Measurements from ENCODE around the gene RBM15. TPM values are rescaled to one million over a fixed set of nuclear protein-coding genes. Genes with fewer than 3 reads are reported as not detected.
A peak's percentile ranks its signal among the peaks of the same experiment; 100 is the strongest.

Gene RBM15
- total and polyA plus RNA-seq, 2 of the 4 experiments (the other 2 are of a cell fraction): 6.3 to 31.7 TPM

DNA sequence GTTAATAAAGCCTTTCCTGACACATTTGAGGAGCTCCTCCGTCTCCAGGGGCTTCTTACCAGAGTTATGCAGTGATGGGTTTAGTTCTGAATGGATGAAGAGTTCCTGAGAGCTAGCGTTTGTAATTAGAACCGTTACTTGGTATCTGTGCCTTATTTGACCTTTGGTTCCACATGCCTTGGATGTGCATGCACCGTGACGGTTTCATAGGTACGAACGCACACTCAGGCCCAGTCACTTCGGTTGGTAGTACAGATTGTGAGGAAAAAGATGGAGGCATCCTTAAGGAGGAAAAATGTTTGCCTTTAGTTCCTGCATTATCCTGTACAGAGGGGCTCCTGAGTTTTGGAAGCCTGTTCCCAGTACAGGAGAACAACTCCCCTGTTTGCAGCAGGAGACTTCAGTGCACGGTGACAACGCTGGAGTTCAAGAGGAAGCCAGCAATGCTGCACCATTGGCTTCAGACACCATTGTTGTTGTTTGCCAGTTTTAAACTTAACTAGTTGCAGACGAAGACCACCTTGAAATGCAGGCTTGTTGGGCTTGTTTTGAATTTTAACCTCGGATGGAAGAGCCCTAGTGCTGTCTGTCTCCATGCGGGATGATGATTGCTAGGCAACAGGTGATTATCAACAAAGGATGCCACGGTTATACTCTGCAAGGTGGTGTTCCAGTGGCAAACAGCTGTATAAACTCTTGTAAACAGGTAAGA, 8.2 kb downstream of the RBM15 start:
- Histone ChIP-seq H4K91ac (ENCODE audit: insufficient read depth, low read depth, low read length) (no peak overlapping the region), H2BK20ac (ENCODE audit: low read depth, low read length) (no peak overlapping the region), H3K9me1 (ENCODE audit: insufficient read depth, low read length) (peaks cover 8% of the 10 kb centered on the region), H3K56ac (ENCODE audit: extremely low read depth, insufficient read depth, low read length) (no peak overlapping the region), H4K5ac (ENCODE audit: low read depth, low read length) (peak overlapping the region; percentile 49; the same call in 1 of the 2 replicates), H3K9ac (ENCODE audit: low read depth, low read length) (no peak overlapping the region), H2BK15ac (ENCODE audit: low read depth, low read length) (no peak overlapping the region), H3K27ac (ENCODE audit: insufficient read depth, low read length) (peak overlapping the region; percentile 40; the same call in 1 of the 2 replicates), H3K4me3 (ENCODE audit: insufficient read depth, low read depth, low read length) (no peak overlapping the region), H4K20me1 (ENCODE audit: insufficient read depth, low read length) (peaks cover 13% of the 10 kb centered on the region; the same call in 1 of the 2 replicates), H3K14ac (replicated peaks; ENCODE audit: low read depth, low read length) (no peak overlapping the region), H3K9me3 (ENCODE audit: control insufficient read depth, insufficient read depth, low read length) (no peaks in the 10 kb centered on the region), H3K79me1 (ENCODE audit: low read depth in 1 of 2, low read length in 2 of 2) (peaks cover 22 to 30% of the 10 kb centered on the region in 2 experiments), H3K4ac (ENCODE audit: low read depth, low read length) (no peak overlapping the region), H3K36me3 (ENCODE audit: control insufficient read depth, insufficient read depth, low read length) (peaks cover 9% of the 10 kb centered on the region), H3K27me3 (ENCODE audit: control insufficient read depth, insufficient read depth, low read length) (no peaks in the 10 kb centered on the region), H2AFZ (replicated peaks; ENCODE audit: low read length, poor library complexity) (no peak overlapping the region), H3K23ac (ENCODE audit: low read depth, low read length) (no peak overlapping the region), H2AK5ac (ENCODE audit: low read depth, low read length) (no peak overlapping the region), H4K8ac (ENCODE audit: low read depth in 2 of 2, low read length in 2 of 2) (peak overlapping the region in 1 of 2 experiments; percentile 10; a peak in 1 of 4 replicates), H3K18ac (ENCODE audit: low read depth, low read length) (no peak overlapping the region), H3K4me1 (ENCODE audit: control insufficient read depth, insufficient read depth, low read length) (peaks cover 9% of the 10 kb centered on the region), H2AK9ac (replicated peaks; ENCODE audit: low read depth, low read length, poor library complexity) (no peak overlapping the region), H2BK5ac (ENCODE audit: low read depth, low read length, poor library complexity, severe bottlenecking) (no peak overlapping the region), H3K4me2 (ENCODE audit: low read depth, low read length) (peak overlapping the region; percentile 78), H2BK120ac (ENCODE audit: low read depth, low read length) (no peak overlapping the region)
- DNase-seq: no peak
- CTCF ChIA-PET: no interaction called here
- dilution Hi-C loops (cut with HindIII; ENCODE audit: low sequenced_read_pairs, unreplicated experiment) (no loop called here), intact Hi-C loops (cut with micrococcal nuclease) (no loop called here), in situ Hi-C loops (cut with MboI; ENCODE audit: low sequenced_read_pairs) (no loop called here)
- WGBS, 2 experiments (ENCODE audit: extremely low coverage in 2 of 2, insufficient read length in 1 of 2): 56% methylated on average over 5 of the region's 14 CpGs; no CpG with 5 or more reads in 1 of the 2 experiments
- no peak for TF ChIP-seq RCOR1 (IDR thresholded peaks at IDR 0.05; ENCODE audit: insufficient replicate concordance, low read length)
- TF ChIP-seq, protein P1, sequence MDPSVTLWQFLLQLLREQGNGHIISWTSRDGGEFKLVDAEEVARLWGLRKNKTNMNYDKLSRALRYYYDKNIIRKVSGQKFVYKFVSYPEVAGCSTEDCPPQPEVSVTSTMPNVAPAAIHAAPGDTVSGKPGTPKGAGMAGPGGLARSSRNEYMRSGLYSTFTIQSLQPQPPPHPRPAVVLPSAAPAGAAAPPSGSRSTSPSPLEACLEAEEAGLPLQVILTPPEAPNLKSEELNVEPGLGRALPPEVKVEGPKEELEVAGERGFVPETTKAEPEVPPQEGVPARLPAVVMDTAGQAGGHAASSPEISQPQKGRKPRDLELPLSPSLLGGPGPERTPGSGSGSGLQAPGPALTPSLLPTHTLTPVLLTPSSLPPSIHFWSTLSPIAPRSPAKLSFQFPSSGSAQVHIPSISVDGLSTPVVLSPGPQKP (IDR thresholded peaks at IDR 0.05; ENCODE audit: borderline replicate concordance, low read depth, low read length): no peak
- BruUV-seq (replicated peaks): no TSS peak
- POLR2A ChIA-PET (ENCODE audit: unreplicated experiment): interaction anchor here (0.8 kb wide), 1 partner anchor 149 kb away, joined by 3 read pairs; no protein-coding TSS in a partner anchor
- ATAC-seq (ENCODE audit: low read depth): no peak

All from IMR-90 (cell line).